Fibroblast of lung (primary cell): Measurements from ENCODE around the gene NUP155.

ENCODE experiments used
- EZH2 ChIP-seq: IDR thresholded peaks from 2 replicates; pipeline ENCODE4 v1.5.1; 2012; ENCODE audit warnings: low read length, control low read depth, mild to moderate bottlenecking; ENCODE audit errors: missing control alignments
- TF ChIP-seq, protein P1 (sequence below), 2 donors: IDR thresholded peaks in 1 of 2; conservative IDR thresholded peaks in 1 of 2; 1 replicate in 1 of 2; 2 replicates in 1 of 2; pipeline ENCODE4 v1.5.1; 2011 to 2012; ENCODE audit warnings: low read length in 2 of 2, control low read depth in 1 of 2, inconsistent platforms in 1 of 2, low read depth in 1 of 2, mild to moderate bottlenecking in 1 of 2

DNA sequence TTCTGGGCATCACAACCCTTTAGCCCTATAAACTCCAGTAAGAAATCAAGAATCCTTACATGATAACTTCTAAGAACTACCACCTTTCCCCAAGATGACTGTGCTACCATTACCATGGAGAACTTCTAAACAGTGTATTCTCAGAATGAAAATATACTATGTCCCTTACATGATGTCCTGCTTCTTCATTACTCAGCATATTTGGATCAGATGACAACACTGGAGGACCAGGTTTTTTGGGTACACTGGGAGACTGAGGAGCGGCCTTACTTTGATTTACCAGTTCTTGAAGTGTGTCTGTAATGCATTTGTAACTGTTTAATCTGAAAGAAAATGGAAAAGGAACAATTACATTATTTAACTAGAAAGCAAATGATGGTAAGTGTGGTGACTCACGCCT, 66.0 kb downstream of the NUP155 start:
- TF ChIP-seq, protein P1, sequence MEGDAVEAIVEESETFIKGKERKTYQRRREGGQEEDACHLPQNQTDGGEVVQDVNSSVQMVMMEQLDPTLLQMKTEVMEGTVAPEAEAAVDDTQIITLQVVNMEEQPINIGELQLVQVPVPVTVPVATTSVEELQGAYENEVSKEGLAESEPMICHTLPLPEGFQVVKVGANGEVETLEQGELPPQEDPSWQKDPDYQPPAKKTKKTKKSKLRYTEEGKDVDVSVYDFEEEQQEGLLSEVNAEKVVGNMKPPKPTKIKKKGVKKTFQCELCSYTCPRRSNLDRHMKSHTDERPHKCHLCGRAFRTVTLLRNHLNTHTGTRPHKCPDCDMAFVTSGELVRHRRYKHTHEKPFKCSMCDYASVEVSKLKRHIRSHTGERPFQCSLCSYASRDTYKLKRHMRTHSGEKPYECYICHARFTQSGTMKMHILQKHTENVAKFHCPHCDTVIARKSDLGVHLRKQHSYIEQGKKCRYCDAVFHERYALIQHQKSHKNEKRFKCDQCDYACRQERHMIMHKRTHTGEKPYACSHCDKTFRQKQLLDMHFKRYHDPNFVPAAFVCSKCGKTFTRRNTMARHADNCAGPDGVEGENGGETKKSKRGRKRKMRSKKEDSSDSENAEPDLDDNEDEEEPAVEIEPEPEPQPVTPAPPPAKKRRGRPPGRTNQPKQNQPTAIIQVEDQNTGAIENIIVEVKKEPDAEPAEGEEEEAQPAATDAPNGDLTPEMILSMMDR (conservative IDR thresholded peaks at IDR 0.05 in 1 of 2, IDR thresholded peaks at IDR 0.05 in 1 of 2; ENCODE audit: low read depth in 1 of 2, low read length in 2 of 2): no peak
- TF ChIP-seq EZH2: no peak
